Ramos (cell line): Measurements from ENCODE around the gene STRADB.
"Not testable (repeated sequence)": the region's sequence is repeated elsewhere in the genome, so short reads cannot be mapped to it uniquely, and the experiment has no call there.

Source experiments
- in situ Hi-C: fragments of 300-500 bp; cut with MboI; formaldehyde crosslinking; loops from one replicate; pipeline ENCODE4 v1.14.3; 2022; ENCODE audit warnings: low sequenced_read_pairs; ENCODE audit not compliant: unreplicated experiment

Gene STRADB, protein sequence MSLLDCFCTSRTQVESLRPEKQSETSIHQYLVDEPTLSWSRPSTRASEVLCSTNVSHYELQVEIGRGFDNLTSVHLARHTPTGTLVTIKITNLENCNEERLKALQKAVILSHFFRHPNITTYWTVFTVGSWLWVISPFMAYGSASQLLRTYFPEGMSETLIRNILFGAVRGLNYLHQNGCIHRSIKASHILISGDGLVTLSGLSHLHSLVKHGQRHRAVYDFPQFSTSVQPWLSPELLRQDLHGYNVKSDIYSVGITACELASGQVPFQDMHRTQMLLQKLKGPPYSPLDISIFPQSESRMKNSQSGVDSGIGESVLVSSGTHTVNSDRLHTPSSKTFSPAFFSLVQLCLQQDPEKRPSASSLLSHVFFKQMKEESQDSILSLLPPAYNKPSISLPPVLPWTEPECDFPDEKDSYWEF

DNA sequence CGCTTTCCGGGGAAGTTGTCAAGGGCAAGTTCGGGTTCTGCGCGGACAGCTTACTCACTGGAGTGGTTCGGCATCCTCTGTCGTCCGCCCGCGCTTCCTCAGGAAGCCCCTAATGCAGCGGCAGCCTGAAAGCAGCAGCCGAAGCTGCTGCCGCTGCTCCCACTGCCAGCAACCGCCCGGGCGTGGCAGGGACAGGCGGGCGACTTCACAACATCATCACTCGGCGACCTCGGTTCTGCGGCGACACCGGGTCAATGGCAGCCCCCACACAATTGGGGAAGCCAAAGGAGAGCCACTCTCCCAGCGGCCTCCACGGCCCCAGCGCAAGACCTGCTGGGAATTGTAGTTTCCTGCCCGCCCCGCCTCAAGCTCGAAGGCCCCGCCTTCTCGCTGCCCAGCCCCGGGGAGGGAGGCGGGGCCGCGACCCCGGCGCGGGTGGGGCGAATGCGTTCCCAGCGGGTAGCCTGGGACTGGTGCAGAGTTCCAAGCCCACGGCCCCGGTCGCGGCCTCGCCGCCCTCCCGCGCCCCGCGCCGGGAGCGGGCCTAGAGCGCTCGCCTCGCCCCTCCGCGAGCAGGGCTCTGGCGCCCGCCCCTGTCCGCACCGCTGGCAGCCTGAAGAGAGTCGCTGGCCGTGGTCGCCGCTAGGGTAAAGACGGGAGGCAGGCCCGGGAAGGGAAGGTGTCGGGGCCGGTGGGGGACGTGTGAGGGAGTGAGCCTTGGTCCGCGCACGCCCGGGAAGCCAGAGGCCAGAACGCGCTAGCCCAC lies at the start of gene STRADB, which contains the start of gene TRAK2:
Gene STRADB, plus strand, starts transcription at position 449 of the 766 bp plus-strand sequence. CDS start 3,101 bp downstream, outside the sequence.
Gene TRAK2, minus strand, starts transcription at position 167 of the 766 bp plus-strand sequence. CDS start 30,951 bp downstream, outside the sequence.
- in situ Hi-C loops: no loop called here

DNA sequence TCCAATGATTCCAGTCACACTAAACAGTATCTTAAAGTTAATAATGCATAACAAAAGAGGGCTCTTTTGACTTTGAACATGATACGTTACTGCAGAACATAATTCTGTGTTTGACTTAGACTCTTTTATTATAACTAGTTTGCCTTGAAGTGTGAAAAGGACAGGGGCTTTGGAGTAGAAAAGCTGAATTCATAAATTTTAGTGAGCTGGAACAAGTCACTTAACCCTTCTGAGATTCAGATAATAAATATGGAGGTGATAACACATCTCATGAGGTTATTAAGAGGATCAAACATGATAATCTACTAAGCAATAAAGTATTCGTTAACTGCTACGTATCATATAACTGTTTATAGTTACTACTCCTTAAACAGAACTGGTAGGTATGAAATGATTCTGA lies 49.7 kb upstream of the STRADB start:
- in situ Hi-C loops: no loop called here

DNA sequence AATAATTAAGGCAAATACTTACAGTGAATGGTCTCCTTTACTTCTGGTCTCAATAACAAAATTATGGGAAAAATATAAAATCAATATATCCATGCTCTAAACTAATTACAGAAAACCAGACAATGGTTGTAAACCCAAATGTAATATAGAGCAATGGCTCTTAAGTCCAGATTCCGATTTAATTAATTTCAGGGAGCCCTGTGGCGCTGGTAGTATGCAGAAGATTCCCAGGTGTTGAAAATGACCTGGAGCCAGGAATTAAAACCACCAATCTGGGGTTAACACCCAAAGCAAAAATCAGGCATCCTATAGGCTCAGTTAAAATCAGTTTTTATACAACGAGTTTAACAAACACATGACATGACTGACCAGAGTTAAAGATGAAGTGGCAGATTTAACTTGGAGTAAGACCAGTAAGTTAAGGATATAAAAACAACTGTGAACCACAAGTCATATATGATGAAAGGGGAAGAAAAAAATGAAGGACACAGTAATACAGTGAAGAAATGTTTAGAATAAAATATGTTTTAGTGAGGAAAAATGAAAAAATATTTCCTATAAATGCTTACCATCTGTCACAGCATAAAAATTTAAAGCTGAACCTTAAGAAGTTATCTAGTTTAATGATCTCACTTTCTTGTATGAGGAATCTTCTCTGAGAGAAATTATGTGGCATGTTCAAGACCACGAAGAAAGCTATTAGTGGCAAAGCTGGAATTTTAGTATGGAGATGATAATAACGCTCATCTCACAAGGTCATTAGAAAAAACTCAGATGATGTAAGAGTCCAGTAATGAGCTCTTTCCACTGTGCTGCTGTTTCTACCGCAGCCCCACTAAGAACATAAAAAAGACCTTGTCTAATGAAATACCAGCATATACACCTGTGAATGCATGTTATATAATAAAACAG lies 48.6 kb upstream of the STRADB start:
- in situ Hi-C loops: no loop called here

DNA sequence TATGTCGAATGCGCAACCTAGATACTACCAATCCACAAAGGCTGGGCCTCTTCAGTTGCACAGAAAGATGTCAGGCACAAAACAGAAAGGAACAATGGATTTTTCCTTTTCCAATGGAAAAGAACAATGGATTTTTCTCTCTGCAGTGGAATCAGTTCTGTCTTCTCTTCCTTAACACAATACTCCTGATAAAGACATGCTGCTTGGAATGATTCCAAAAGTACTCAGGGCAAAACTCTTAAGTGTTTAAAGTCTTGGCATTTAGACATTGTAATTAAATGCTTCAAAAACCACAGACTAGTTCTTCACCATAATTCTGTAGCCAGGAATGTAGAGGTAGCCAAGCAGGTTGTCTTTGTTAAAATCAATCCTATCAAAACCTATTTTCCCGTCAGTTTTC lies 47.7 kb upstream of the STRADB start:
- in situ Hi-C loops: no loop called here

- in situ Hi-C loops: no loop called here
Observed at GRCh38 chr2:201404699-201405280, 46.8 kb upstream of the STRADB start.

DNA sequence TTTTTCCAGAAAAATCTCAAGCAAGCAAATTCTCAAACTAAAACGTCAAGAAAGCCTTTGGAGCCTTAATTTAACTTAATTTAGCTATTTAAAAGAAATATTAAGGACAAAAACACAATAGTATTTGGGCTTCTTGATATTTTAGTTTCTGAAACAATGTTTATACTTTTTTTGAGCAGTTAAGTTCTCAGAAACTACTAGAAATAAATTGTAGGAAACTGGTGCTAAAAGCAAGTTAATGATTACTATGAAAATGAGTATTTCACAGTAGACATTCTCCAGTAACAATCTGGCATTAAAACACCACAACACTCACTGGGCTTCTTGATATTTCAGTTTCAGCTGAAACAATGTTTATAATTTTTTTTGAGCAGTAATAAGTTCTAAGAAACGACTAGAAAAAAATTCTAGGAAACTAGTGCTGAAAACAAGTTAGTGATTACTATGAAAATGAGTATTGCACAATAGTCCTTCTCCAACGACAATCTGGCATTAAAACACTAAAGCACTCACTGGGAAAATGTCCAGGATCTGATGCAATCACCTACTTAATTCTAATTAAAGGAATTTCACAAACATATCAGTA lies 45.4 kb upstream of the STRADB start:
- in situ Hi-C loops: no loop called here

GRCh38 chr2:201407265-201407664 lies 44.3 kb upstream of the STRADB start:
- in situ Hi-C loops: no loop called here

GRCh38 chr2:201408931-201409330 lies 42.6 kb upstream of the STRADB start:
- in situ Hi-C loops: no loop called here

GRCh38 chr2:201411421-201411820 lies 40.1 kb upstream of the STRADB start:
- in situ Hi-C loops: no loop called here

GRCh38 chr2:201413143-201413542 lies 38.4 kb upstream of the STRADB start:
- in situ Hi-C loops: no loop called here

GRCh38 chr2:201413552-201413951 lies 38.0 kb upstream of the STRADB start:
- in situ Hi-C loops: no loop called here

GRCh38 chr2:201414099-201415023 lies 37.2 kb upstream of the STRADB start:
- in situ Hi-C loops: no loop called here

DNA sequence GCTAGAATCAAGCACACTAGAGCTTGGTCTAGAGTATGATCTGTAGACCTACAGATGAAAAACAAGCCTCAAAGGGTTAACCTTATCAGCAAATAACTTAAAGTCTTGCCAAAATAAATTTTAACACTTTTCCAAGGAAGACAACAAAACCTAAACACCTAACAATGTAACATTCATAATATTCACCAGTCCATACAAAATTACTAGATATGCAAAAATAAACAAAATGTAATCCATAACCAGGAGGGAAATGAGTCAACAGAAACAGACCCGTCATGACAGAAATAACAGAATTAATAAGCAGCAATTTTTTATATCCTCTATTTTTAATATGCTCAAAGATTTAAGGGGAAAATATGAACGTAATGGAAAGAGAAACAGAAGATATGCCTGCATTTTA lies 36.4 kb upstream of the STRADB start:
- in situ Hi-C loops: no loop called here

- in situ Hi-C loops: no loop called here
Observed at GRCh38 chr2:201419057-201419635, 32.4 kb upstream of the STRADB start.

- in situ Hi-C loops: no loop called here
Observed at GRCh38 chr2:201419986-201420385, 31.6 kb upstream of the STRADB start.

DNA sequence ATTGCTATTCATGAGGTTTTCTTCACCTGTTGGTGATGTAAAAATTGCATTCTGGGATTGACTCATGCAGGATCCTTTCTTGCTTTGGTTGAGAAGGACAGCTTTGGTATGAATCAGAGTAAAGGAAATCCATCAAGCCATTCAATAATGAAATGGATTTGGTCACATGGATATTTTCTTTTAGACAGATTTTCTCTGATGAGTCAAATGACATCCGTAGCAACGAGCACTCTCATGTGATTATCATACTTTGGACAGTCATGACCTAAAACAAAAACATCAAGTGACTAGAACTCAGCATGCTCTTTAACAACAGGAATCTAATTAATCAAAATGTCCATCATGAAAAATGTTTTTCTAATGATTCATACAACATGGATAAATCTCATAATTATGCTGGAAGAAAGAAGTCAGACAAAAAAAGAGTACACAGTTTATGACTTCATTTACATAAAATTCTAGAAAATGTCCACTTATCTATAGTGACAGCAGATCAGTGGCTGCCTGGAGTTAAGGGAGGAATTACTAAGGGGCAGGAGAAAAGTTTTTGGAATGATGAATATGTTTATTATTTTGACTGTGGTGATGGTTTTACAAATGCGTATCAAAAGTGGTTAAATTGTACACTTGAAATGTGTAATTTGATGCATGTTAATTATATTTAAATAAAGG lies 31.0 kb upstream of the STRADB start:
- in situ Hi-C loops: no loop called here

DNA sequence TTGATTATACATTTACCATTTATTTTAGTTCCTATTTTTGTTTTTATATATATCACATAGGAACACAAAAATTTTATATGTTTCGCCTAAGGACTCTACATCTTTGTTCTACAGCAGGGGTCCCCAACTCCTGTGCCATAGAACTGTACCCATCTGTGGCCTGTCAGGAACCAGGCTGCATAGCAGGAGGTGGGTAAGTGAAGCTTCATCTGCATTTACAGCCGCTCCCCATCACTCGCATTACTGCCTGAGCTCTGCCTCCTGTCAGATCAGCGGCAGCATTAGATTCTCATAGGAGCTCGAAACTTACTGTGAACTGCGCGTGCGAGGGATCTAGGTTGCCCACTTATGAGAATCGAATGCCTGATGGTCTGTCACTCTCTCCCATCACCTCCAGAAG lies 25.6 kb upstream of the STRADB start:
- in situ Hi-C loops: no loop called here

DNA sequence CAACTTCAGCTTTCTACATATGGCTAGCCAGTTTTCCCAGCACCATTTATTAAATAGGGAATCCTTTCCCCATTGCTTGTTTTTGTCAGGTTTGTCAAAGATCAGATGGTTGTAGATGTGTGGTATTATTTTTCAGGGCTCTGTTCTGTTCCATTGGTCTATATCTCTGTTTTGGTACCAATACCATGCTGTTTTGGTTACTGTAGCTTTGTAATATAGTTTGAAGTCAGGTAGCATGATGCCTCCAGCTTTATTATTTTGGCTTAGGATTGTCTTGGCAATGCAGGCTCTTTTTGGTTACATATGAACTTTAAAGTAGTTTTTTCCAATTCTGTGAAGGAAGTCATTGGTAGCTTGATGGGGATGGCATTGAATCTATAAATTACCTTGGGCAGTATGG lies 23.2 kb upstream of the STRADB start:
- in situ Hi-C loops: not testable (repeated sequence)
